Smooth muscle cell (in vitro differentiated cells): Measurements from ENCODE around the gene PPM1A. TPM values are rescaled to one million over a fixed set of nuclear protein-coding genes. Genes with fewer than 3 reads are reported as not detected.

Experiments
- DNase-seq: peaks from one replicate; lab custom pipeline; 2025; ENCODE audit not compliant: unreplicated experiment; lab: John Stamatoyannopoulos, UW
- H2AFZ ChIP-seq: fragments of 200-600 bp; sonication (generic); 2 replicates; pipeline ENCODE4 v1.6.0; 2016; ENCODE audit warnings: antibody characterized with exemption, low read depth, mild to moderate bottlenecking
- H3F3A ChIP-seq: fragments of 200-600 bp; sonication (generic); 2 replicates; pipeline ENCODE4 v1.6.0; 2017; ENCODE audit warnings: antibody characterized with exemption, low read depth
- H3K27ac ChIP-seq: fragments of 200-600 bp; sonication (generic); 2 replicates; pipeline ENCODE4 v1.5.1; 2016; ENCODE audit warnings: low read depth, mild to moderate bottlenecking
- H3K27me3 ChIP-seq: fragments of 200-600 bp; sonication (generic); 2 replicates; pipeline ENCODE4 v1.6.1; 2016; ENCODE audit warnings: low read depth, mild to moderate bottlenecking
- H3K36me3 ChIP-seq: fragments of 200-600 bp; sonication (generic); 2 replicates; pipeline ENCODE4 v1.5.1; 2016; ENCODE audit warnings: low read depth
- H3K4me1 ChIP-seq: fragments of 200-600 bp; sonication (generic); 2 replicates; pipeline ENCODE4 v1.5.1; 2016; ENCODE audit warnings: low read depth
- H3K4me2 ChIP-seq: fragments of 200-600 bp; sonication (generic); 2 replicates; pipeline ENCODE4 v1.6.0; 2016; ENCODE audit warnings: mild to moderate bottlenecking
- H3K4me3 ChIP-seq: fragments of 200-600 bp; sonication (generic); 2 replicates; pipeline ENCODE4 v1.5.1; 2016; ENCODE audit warnings: mild to moderate bottlenecking
- H3K79me2 ChIP-seq: fragments of 200-600 bp; sonication (generic); 2 replicates; pipeline ENCODE4 v1.6.0; 2016; ENCODE audit warnings: low read depth, mild to moderate bottlenecking
- H3K9ac ChIP-seq: fragments of 200-600 bp; sonication (generic); 2 replicates; pipeline ENCODE4 v1.6.0; 2016; ENCODE audit warnings: low read depth
- H3K9me3 ChIP-seq: fragments of 200-600 bp; sonication (generic); replicated peaks from 2 replicates; pipeline ENCODE4 v1.5.1; 2016; ENCODE audit warnings: low read depth
- H4K20me1 ChIP-seq: fragments of 200-600 bp; sonication (generic); 2 replicates; pipeline ENCODE4 v1.6.0; 2016; ENCODE audit warnings: low read depth
- WGBS: methylation state at CpG from one replicate; pipeline ENCODE4 v1.1.7; 2016; ENCODE audit warnings: low lambda C conversion rate; 5-methylcytosine and 5-hydroxymethylcytosine counted together
- polyA plus RNA-seq: library from polyadenylated mRNA; unstranded; fragments of >200 nt; fragmentation: Nextera tagmentation; extraction: Ambion mirVana; gene quantifications from 2 replicates; pipeline ENCODE4 v1.2.1, GENCODE V29; 2016
- total RNA-seq: library from RNA; depleted of rRNA; stranded (reverse); fragments of >200 nt; gene quantifications from 2 replicates; pipeline ENCODE4 v1.2.3, GENCODE V29; 2014
- TF ChIP-seq, protein P1 (sequence below): fragments of 200-600 bp; sonication (generic); IDR thresholded peaks from 2 replicates; pipeline ENCODE4 v1.5.1; 2017; ENCODE audit warnings: borderline replicate concordance, mild to moderate bottlenecking, antibody characterized with exemption; ENCODE audit not compliant: insufficient read depth, poor library complexity, severe bottlenecking

Gene PPM1A
- total and polyA plus RNA-seq, 2 experiments from 2014 or later = 17.5 to 30.0 TPM

GRCh38 chr14:60327447-60328331 lies 78.7 kb downstream of the PPM1A start:
- 14% methylated on average over 53 of the region's 58 CpGs for WGBS
- H3K9ac ChIP-seq = no peak overlapping the region
- H3K4me2 ChIP-seq = peak overlapping the region; percentile 84
- DNase-seq = no peak
- H3K27me3 ChIP-seq = peaks cover 36% of the 10 kb centered on the region
- TF ChIP-seq, protein P1, sequence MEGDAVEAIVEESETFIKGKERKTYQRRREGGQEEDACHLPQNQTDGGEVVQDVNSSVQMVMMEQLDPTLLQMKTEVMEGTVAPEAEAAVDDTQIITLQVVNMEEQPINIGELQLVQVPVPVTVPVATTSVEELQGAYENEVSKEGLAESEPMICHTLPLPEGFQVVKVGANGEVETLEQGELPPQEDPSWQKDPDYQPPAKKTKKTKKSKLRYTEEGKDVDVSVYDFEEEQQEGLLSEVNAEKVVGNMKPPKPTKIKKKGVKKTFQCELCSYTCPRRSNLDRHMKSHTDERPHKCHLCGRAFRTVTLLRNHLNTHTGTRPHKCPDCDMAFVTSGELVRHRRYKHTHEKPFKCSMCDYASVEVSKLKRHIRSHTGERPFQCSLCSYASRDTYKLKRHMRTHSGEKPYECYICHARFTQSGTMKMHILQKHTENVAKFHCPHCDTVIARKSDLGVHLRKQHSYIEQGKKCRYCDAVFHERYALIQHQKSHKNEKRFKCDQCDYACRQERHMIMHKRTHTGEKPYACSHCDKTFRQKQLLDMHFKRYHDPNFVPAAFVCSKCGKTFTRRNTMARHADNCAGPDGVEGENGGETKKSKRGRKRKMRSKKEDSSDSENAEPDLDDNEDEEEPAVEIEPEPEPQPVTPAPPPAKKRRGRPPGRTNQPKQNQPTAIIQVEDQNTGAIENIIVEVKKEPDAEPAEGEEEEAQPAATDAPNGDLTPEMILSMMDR = peak; percentile 8
- no peaks in the 10 kb centered on the region for H3K79me2 ChIP-seq
- H3K27ac ChIP-seq = no peak overlapping the region
- H3F3A ChIP-seq = no peaks in the 10 kb centered on the region
- no peaks in the 10 kb centered on the region for H3K9me3 ChIP-seq
- peaks cover 8% of the 10 kb centered on the region for H3K4me1 ChIP-seq
- peak overlapping the region; percentile 36 for H3K4me3 ChIP-seq
- H3K36me3 ChIP-seq = no peaks in the 10 kb centered on the region
- H2AFZ ChIP-seq = peak overlapping the region; percentile 42
- no peaks in the 10 kb centered on the region for H4K20me1 ChIP-seq

DNA sequence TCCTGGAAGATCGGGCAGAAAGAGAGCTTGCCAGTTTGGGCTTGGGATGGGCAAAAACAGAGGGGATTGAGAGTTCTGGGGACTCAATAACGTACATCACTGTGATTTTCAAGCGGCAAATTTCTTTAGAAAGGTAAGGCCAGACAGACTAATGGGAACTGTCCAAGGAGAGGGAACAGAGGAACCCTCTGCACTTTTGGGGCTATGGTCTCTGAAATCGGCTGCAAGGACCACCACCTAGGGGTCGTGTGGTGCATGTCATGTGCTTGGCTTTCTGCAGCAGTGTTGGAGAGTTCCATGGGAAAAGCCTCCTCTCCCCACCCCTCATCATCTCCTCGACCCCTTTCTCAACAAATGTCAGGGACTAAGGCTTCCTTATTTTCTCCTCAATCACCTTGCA lies 79.6 kb downstream of the PPM1A start:
- no peaks in the 10 kb centered on the region for H3K36me3 ChIP-seq
- TF ChIP-seq, protein P1 = no peak
- no peak overlapping the region for H3K9ac ChIP-seq
- no peaks in the 10 kb centered on the region for H3K79me2 ChIP-seq
- DNase-seq = no peak
- no peak overlapping the region for H2AFZ ChIP-seq
- H3K9me3 ChIP-seq = no peaks in the 10 kb centered on the region
- no peak overlapping the region for H3K4me3 ChIP-seq
- H3F3A ChIP-seq = no peaks in the 10 kb centered on the region
- no peak overlapping the region for H3K27ac ChIP-seq
- H3K4me1 ChIP-seq = peaks cover 8% of the 10 kb centered on the region
- no peaks in the 10 kb centered on the region for H4K20me1 ChIP-seq
- 52% methylated on average over 6 of the region's 6 CpGs for WGBS
- H3K4me2 ChIP-seq = no peak overlapping the region
- H3K27me3 ChIP-seq = peaks cover 36% of the 10 kb centered on the region

GRCh38 chr14:60329274-60329673 lies 80.3 kb downstream of the PPM1A start:
- TF ChIP-seq, protein P1 = no peak
- peaks cover 8% of the 10 kb centered on the region for H3K4me1 ChIP-seq
- no peaks in the 10 kb centered on the region for H3F3A ChIP-seq
- no peak overlapping the region for H2AFZ ChIP-seq
- H3K79me2 ChIP-seq = no peaks in the 10 kb centered on the region
- no peaks in the 10 kb centered on the region for H4K20me1 ChIP-seq
- no peak for DNase-seq
- H3K9ac ChIP-seq = no peak overlapping the region
- WGBS = 84% methylated on average over 2 of the region's 2 CpGs
- no peak overlapping the region for H3K27ac ChIP-seq
- H3K4me3 ChIP-seq = no peak overlapping the region
- H3K9me3 ChIP-seq = no peaks in the 10 kb centered on the region
- peaks cover 36% of the 10 kb centered on the region for H3K27me3 ChIP-seq
- H3K4me2 ChIP-seq = no peak overlapping the region
- H3K36me3 ChIP-seq = no peaks in the 10 kb centered on the region
